MM.1S (cell line): ENCODE results near the gene HMGB3.

Source experiments
- DNase-seq: peaks from one replicate; pipeline ENCODE4 v3.0.0-alpha.2; 2015
- H2AFZ ChIP-seq: fragments of 300-600 bp; sonication (generic); 2 replicates; pipeline ENCODE4 v1.6.0; 2016; ENCODE audit warnings: antibody characterized with exemption, low read length
- H3F3A ChIP-seq: fragments of 300-600 bp; sonication (generic); 2 replicates; pipeline ENCODE4 v1.6.1; 2016; ENCODE audit warnings: mild to moderate bottlenecking, antibody characterized with exemption, low read length, moderate library complexity, mixed read lengths; ENCODE audit not compliant: insufficient read depth
- H3K27ac ChIP-seq: fragments of 300-600 bp; sonication (generic); 2 replicates; pipeline ENCODE4 v1.5.1; 2016; ENCODE audit warnings: mild to moderate bottlenecking, low read length
- H3K27me3 ChIP-seq: fragments of 300-600 bp; sonication (generic); replicated peaks from 2 replicates; pipeline ENCODE4 v1.6.0; 2016; ENCODE audit warnings: low read length; ENCODE audit not compliant: insufficient read depth
- H3K36me3 ChIP-seq: fragments of 300-600 bp; sonication (generic); replicated peaks from 2 replicates; pipeline ENCODE4 v1.6.1; 2016; ENCODE audit warnings: mild to moderate bottlenecking, low read length, mixed read lengths; ENCODE audit not compliant: insufficient read depth
- H3K4me1 ChIP-seq: fragments of 300-600 bp; sonication (generic); 2 replicates; pipeline ENCODE4 v1.6.1; 2016; ENCODE audit warnings: low read length, mixed read lengths
- H3K4me2 ChIP-seq: fragments of 300-600 bp; sonication (generic); 2 replicates; pipeline ENCODE4 v1.6.0; 2016; ENCODE audit warnings: low read depth, low read length
- H3K4me3 ChIP-seq: fragments of 300-600 bp; sonication (generic); 2 replicates; pipeline ENCODE4 v1.5.1; 2016; ENCODE audit warnings: low read length, mixed read lengths
- H3K79me2 ChIP-seq: fragments of 300-600 bp; sonication (generic); 2 replicates; pipeline ENCODE4 v1.6.1; 2016; ENCODE audit warnings: mixed run types, low read length, mixed read lengths
- H3K9ac ChIP-seq: fragments of 300-600 bp; sonication (generic); 2 replicates; pipeline ENCODE4 v1.6.1; 2016; ENCODE audit warnings: low read length, mixed read lengths
- H3K9me2 ChIP-seq: fragments of 300-600 bp; sonication (generic); replicated peaks from 2 replicates; pipeline ENCODE4 v1.6.1; 2016; ENCODE audit warnings: mild to moderate bottlenecking, low read length, mixed read lengths; ENCODE audit not compliant: insufficient read depth
- H3K9me3 ChIP-seq: fragments of 300-600 bp; sonication (generic); replicated peaks from 2 replicates; pipeline ENCODE4 v1.6.1; 2016; ENCODE audit warnings: mild to moderate bottlenecking, low read length, mixed read lengths; ENCODE audit not compliant: insufficient read depth
- H4K20me1 ChIP-seq: fragments of 300-600 bp; sonication (generic); 2 replicates; pipeline ENCODE4 v1.6.1; 2016; ENCODE audit warnings: mild to moderate bottlenecking, low read length, moderate library complexity, mixed read lengths; ENCODE audit not compliant: insufficient read depth
- CTCF ChIP-seq: fragments of 300-600 bp; sonication (generic); IDR thresholded peaks from 2 replicates; pipeline ENCODE4 v1.5.1; 2016; ENCODE audit warnings: antibody characterized with exemption, low read length, mixed read lengths
- EZH2 ChIP-seq: fragments of 300-600 bp; sonication (generic); optimal IDR thresholded peaks from 2 replicates; pipeline ENCODE3; 2017; ENCODE audit warnings: low read depth, mild to moderate bottlenecking, antibody characterized with exemption, low read length, mixed read lengths
- EZH2phosphoT487 ChIP-seq: fragments of 300-600 bp; sonication (generic); IDR thresholded peaks from 2 replicates; pipeline ENCODE4 v1.6.1; 2018; ENCODE audit warnings: antibody characterized with exemption, low read length

Gene HMGB3

GRCh38 chrX:150954951-150955350, 28.2 kb upstream of the HMGB3 start:
- Histone ChIP-seq H3K79me2 (no peaks in the 10 kb centered on the region), H3K4me2 (no peak overlapping the region), H3K27me3 (no peaks in the 10 kb centered on the region), H3F3A (no peaks in the 10 kb centered on the region), H3K9ac (no peak overlapping the region), H3K4me1 (no peaks in the 10 kb centered on the region), H4K20me1 (no peaks in the 10 kb centered on the region), H2AFZ (no peak overlapping the region), H3K9me3 (no peaks in the 10 kb centered on the region), H3K4me3 (no peak overlapping the region), H3K36me3 (no peaks in the 10 kb centered on the region), H3K9me2 (no peaks in the 10 kb centered on the region), H3K27ac (no peak overlapping the region)
- no peak for DNase-seq
- no peak for TF ChIP-seq CTCF
- no peak for TF ChIP-seq EZH2phosphoT487
- no peak for TF ChIP-seq EZH2

GRCh38 chrX:150955590-150955989, 27.5 kb upstream of the HMGB3 start:
- H3K27me3 ChIP-seq: no peaks in the 10 kb centered on the region
- no peaks in the 10 kb centered on the region for H3K36me3 ChIP-seq
- H3K9me2 ChIP-seq: no peaks in the 10 kb centered on the region
- no peak for TF ChIP-seq CTCF
- no peak for TF ChIP-seq EZH2phosphoT487
- no peaks in the 10 kb centered on the region for H4K20me1 ChIP-seq
- H3K79me2 ChIP-seq: no peaks in the 10 kb centered on the region
- H3F3A ChIP-seq: no peaks in the 10 kb centered on the region
- no peak overlapping the region for H3K9ac ChIP-seq
- DNase-seq: no peak
- no peaks in the 10 kb centered on the region for H3K9me3 ChIP-seq
- H3K4me3 ChIP-seq: no peak overlapping the region
- H3K27ac ChIP-seq: no peak overlapping the region
- no peak overlapping the region for H3K4me2 ChIP-seq
- no peak overlapping the region for H2AFZ ChIP-seq
- H3K4me1 ChIP-seq: no peaks in the 10 kb centered on the region

DNA sequence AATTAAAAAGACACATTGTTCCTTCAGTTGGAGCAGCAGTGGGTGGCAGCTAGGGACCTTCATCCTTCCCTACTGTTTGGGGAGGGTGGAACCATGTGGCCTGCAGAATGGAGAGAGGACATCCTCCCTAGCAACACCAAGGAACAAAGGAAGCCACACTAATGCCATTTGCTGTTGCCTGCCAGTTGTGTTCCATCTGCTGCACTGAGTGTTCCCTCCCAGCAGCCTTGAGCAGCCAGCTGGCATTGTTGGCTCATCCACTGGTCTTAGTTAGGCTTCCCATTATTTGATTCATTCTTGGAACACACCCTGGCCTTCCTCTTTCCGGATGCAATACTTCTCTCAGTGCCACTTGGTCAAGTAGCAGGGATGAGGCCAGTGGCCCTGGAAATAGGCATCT, 25.0 kb upstream of the HMGB3 start:
- TF ChIP-seq EZH2phosphoT487 (no peak), EZH2 (no peak), CTCF (no peak)
- Histone ChIP-seq H3K9me3 (no peaks in the 10 kb centered on the region), H4K20me1 (no peaks in the 10 kb centered on the region)

More for the DNA sequence above, 25.0 kb upstream of the HMGB3 start:
- H3K36me3 ChIP-seq: no peaks in the 10 kb centered on the region
- no peak overlapping the region for H2AFZ ChIP-seq
- DNase-seq: no peak
- H3K79me2 ChIP-seq: no peaks in the 10 kb centered on the region
- no peak overlapping the region for H3K4me2 ChIP-seq
- no peaks in the 10 kb centered on the region for H3K4me1 ChIP-seq
- no peaks in the 10 kb centered on the region for H3F3A ChIP-seq
- H3K27me3 ChIP-seq: no peaks in the 10 kb centered on the region
- no peaks in the 10 kb centered on the region for H3K9me2 ChIP-seq
- no peak overlapping the region for H3K9ac ChIP-seq
- H3K4me3 ChIP-seq: no peak overlapping the region
- H3K27ac ChIP-seq: no peak overlapping the region
